NCI-H524 (cell line): ENCODE data around the gene SLC15A1.

Experiments used
- DNase-seq, 2 experiments: peaks; one replicate each; lab custom pipeline; 2025; lab: John Stamatoyannopoulos, UW

The SLC15A1 gene, protein sequence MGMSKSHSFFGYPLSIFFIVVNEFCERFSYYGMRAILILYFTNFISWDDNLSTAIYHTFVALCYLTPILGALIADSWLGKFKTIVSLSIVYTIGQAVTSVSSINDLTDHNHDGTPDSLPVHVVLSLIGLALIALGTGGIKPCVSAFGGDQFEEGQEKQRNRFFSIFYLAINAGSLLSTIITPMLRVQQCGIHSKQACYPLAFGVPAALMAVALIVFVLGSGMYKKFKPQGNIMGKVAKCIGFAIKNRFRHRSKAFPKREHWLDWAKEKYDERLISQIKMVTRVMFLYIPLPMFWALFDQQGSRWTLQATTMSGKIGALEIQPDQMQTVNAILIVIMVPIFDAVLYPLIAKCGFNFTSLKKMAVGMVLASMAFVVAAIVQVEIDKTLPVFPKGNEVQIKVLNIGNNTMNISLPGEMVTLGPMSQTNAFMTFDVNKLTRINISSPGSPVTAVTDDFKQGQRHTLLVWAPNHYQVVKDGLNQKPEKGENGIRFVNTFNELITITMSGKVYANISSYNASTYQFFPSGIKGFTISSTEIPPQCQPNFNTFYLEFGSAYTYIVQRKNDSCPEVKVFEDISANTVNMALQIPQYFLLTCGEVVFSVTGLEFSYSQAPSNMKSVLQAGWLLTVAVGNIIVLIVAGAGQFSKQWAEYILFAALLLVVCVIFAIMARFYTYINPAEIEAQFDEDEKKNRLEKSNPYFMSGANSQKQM

DNA sequence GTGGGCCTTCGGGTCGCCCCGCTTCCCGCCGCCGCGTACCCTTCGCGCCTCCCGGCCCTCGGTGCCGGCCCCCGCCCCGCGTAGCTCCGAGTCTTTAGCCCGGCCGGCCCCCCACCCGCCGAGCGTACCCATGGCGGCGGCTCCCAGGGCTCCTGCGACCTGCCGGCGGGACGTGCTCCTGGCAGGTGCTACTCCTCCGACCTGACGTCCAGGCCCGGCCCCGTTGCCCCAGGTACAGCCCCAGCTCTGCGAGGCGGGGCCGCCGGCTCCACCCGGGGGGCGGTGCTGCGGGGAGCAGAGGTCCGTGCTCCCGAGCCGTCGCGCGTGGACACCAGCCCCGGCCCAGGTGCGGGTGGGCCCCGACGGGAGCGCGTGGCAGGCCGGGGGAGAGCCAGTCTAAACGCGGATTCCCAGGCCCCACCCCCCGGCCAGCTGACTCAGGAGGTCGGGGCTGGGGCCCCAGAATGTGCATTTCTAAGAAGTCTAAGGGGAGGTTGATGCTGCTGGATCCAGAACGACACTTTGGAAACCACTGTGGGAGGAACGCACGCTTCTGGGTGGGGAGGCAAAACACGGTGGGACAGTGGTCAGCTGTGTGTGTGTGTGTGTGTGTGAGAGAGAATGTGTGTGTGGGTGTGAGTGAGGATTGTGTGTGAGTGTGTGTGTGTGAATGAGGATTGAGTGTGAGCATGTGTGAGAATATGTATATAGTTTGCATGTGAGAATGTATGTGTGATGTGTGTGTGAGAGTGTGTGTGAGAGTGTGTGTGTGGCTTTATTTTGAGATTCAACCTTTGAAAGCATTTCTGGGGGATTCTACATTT lies at the start of gene SLC15A1:
Gene SLC15A1 (minus strand): TSS at position 206 of the 824 bp plus-strand sequence. CDS start 74 bp downstream, at position 132.
- DNase-seq = no peak

- DNase-seq = no peak
These were observed 49.4 kb upstream of the SLC15A1 start for GRCh38 chr13:98801626-98802418.

DNA sequence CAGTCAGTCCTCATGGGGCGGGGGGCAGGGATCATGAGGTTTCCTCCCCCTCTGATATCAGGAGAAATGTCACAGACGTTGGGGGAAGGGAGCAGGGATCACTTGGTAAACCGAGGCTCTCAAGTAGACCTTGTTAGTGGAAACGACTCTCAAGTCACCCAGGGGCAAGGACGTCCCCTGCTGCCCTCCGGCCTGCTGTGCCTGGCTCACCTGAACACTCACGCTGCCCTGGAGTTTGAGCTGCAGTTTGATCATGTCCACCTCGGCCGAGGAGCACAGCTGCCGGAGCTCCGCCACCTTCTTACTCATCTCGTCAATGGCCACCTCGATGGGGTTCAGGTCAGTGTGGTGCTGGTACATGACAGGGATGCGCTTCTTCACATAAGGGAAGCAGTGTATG lies 47.6 kb upstream of the SLC15A1 start:
- no peak for DNase-seq

GRCh38 chr13:98798849-98799645 lies 46.6 kb upstream of the SLC15A1 start:
- no peak for DNase-seq

DNA sequence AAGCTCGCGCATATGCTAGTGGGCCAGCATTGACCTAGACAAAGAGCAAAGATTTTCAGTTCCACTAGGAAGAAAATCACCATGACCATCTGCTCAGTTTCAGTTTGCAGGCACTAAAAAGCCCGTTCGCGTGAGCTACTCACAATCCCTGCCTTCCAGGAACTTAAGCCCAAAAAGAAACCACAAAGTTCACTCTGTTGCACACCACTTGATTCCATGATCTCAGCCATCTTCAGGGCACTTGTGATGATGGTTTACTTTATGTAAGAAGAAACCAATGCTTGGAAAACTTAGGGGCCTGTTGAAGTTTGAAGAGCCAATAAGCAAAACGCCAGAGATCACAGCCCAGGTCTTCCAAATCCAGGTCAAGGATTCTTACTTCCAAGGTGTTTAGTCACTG lies 45.0 kb upstream of the SLC15A1 start:
- peak in 1 of 2 experiments; percentile 36 for DNase-seq

GRCh38 chr13:98796798-98797197 lies 44.3 kb upstream of the SLC15A1 start:
- peak in 1 of 2 experiments; percentile 17 for DNase-seq

DNA sequence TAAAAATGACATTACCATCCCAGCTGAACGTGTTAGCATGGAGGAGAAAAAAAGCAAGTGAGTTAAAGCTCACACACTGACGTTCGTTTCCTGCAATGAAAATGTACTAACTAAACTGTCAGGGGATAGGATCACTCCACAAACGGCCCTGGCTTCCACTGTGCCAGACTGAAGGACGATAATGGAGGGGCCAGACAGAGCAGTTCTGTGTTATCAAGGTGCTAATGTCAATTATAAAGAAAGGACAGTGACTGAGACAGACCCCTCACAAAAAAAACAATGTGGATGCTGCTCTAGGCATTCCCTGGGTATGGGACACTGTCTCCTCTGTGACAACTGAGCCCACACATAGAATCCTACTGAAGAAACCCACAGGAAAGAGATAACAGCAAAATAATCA lies 43.7 kb upstream of the SLC15A1 start:
- no peak for DNase-seq

- no peak for DNase-seq
These were observed 42.7 kb upstream of the SLC15A1 start for GRCh38 chr13:98795220-98795619.

DNA sequence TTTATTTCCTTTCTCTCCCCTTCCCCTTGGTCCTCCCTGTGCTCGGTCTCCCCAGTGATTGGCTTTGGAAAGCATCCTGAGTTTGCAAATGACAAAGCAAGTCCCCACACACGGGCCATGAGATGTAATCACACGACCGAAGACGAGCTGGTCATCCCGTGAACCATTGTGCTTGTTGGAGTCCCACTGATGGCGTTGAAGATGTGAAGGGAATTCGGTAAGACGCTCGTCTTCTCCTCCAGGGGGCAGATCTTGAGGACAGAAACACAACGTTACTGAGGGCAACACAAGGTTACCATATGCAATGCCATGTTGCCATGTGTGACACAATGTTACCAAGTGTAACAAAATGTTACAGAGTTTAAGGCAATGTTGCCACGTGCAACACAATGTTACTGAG lies 42.0 kb upstream of the SLC15A1 start:
- no peak for DNase-seq

DNA sequence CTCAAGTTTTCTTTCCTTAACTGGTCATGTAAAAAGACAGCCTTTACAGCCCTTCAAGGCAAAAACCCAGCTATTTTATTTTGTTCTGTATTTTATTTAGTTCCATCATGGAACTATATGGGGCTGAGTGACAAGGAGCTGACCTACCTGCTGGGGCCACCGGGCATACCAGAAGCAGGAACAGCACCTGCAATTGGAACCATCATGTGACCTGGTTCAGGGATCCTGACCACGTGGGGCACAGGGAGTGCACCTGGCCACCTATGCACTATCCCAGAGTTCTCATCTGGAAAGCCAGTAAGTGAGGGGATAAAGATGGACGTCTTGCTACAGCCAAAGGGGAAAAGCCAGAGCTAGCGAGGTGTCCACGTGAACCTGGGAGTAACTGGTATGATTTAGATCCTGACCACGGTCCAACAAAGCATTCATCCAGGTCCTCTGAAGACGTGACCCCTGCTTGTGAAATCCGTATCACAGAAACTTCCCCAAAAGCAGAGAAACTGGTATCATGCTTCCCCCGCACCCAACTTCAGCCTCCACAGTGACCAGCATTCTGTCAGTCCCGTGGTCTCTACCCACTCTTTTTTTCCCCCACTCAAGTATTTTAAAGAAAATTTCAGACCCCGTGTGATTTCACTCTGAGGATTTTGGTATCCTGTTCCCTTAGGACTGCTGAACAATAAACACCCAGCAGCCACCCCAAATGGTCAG lies 40.5 kb upstream of the SLC15A1 start:
- no peak for DNase-seq

GRCh38 chr13:98792321-98792720 lies 39.8 kb upstream of the SLC15A1 start:
- DNase-seq = no peak

- no peak for DNase-seq
These were observed 39.1 kb upstream of the SLC15A1 start for GRCh38 chr13:98791611-98792010.

DNA sequence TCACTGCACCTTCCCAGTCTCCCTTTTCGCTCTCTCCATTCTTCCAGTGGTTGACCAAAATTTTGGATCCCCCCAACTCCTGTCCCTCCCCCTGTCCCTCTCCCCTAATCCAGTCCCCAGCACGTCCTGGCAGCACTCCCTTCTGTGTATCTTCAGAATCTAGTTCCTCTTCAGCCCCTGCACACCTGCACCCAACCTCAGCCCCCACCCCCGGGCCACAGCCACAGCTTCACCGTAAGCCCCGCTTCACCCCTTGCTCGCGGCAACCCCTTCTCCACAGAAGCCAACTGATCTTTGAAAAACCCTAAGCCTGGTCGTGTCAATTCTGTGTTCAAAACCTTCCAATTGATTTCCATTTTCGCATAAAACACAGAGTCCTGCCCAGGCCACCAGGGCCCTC lies 35.5 kb upstream of the SLC15A1 start:
- no peak for DNase-seq

- no peak for DNase-seq
These were observed 34.7 kb upstream of the SLC15A1 start for GRCh38 chr13:98787173-98787572.

DNA sequence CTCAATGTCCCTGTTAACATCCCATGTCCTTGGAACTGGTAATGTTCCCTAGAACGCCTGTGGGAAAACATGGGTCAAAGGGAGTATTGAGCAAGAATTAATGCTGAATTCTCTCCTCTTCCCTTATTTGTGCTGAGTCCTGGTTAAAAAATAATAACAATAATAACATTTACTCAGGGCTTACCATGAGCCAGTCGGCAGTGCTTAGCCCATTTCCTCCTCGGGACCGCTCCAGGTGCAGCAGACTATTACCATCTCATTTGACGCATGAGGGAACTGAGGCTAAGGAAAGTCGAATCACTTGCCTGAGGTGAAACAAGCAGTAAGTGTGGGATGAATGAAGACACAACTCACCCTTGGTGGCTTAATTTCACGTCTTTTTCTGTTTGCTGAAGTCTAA lies 33.6 kb upstream of the SLC15A1 start:
- no peak for DNase-seq

GRCh38 chr13:98785405-98785804 lies 32.9 kb upstream of the SLC15A1 start:
- no peak for DNase-seq

GRCh38 chr13:98784666-98785065 lies 32.2 kb upstream of the SLC15A1 start:
- no peak for DNase-seq

GRCh38 chr13:98783856-98784478 lies 31.5 kb upstream of the SLC15A1 start:
- no peak for DNase-seq

DNA sequence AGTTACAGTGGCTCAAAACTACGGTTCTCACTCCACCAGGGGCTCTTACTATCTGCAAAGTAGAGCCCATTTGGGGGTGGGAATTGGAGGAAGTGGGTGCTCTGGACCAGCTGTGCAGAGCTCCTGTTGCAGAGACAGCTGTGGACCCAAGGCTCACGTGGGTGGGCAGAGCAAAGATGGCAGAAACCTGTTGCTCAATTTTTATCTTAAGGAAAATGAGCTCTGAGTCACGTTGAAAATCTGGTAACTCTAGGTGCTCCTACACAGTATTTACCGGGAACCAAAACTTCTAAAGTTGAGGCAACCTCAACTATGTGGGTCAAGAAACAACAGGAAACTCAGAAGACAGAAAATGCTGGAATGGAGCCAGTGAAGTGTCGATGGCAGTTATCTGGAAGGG lies 30.2 kb upstream of the SLC15A1 start:
- no peak for DNase-seq

- no peak for DNase-seq
These were observed 29.4 kb upstream of the SLC15A1 start for GRCh38 chr13:98781905-98782304.
